Adrenal gland (tissue), 5 donors: ENCODE measurements around the gene PRKAB2.

Experiments used
- CTCF ChIP-seq, 6 experiments: fragments of 450-650 bp in 4 of 6; fragments of 200-600 bp in 2 of 6; sonication (generic) in 1 of 6; IDR thresholded peaks; 1 replicate in 5 of 6; 2 replicates in 1 of 6; pipeline versions ENCODE4 v1.5.1 to v1.8.0; 2016 to 2021; ENCODE audit warnings: antibody characterized with exemption in 6 of 6, mild to moderate bottlenecking in 2 of 6, moderate library complexity in 1 of 6
- POLR2A ChIP-seq, 2 donors: fragments of 450-650 bp; IDR thresholded peaks; one replicate each; pipeline ENCODE4 v1.6.1; 2017; ENCODE audit warnings: antibody characterized with exemption in 2 of 2, mild to moderate bottlenecking in 2 of 2, moderate library complexity in 1 of 2
- donor health status: DM: no; HTN: no; CAD: no.

DNA sequence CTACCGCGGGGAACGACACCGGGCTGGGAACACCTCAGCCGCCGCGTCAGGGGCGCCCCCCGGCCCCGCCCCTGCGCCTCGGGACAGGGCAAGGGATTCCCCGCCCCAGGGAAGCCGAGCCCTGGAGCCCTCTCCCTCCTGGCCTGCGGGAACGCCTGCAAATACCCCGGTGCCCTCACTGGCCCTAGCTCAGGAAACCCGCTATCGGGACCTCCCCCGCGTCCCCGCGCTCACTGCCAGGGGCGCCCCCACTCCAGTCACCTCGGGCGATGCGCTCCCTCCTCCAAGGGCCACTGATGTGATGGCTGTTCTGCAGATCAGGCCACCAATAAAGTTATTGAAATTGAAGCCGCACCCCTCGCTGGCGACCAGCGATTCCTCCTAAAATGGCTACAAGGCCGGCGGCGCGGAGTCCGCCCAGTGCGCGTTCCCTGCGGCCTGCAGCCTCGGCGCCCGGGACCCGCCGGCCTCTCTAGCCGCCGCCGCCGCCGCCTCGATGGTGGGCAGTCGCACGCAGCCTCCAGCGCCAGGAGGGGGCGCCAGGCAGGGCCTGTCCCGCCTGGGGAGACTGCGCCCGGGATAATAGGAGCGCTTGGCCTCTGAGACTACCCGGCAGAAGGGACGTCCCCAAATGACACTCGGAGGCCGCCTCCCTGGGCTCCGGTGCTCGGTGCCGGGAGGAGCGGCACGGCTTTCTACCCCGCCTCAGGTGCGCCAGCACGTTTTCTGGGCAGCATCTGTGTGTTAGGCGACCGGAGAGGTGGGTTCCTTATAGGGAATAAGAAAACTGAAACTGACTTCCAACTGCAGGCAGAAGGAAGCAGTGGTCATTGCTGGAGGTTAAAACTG is at the start of gene PRKAB2:
- peak; percentile 61 to 98 (median 90) for TF ChIP-seq CTCF (IDR thresholded peaks at IDR 0.05)
- TF ChIP-seq POLR2A (IDR thresholded peaks at IDR 0.05): peak; percentile 83 to 96
